Activated T-helper 1 cell treated with anti-CD3 and anti-CD28 coated beads, Interleukin-2, amount 50 U/mL, for 16 hours (primary cell): ENCODE data around the gene PODN.

Experiments used
- DNase-seq, 2 donors: peaks; one replicate each; pipeline ENCODE4 v3.0.0-alpha.2; 2020; ENCODE audit warnings: low read depth in 1 of 2, low spot score in 1 of 2

PODN gene

GRCh38 chr1:53112861-53113260 is 50.8 kb downstream of the PODN start:
- DNase-seq, result no peak

GRCh38 chr1:53114090-53114489 is 52.1 kb downstream of the PODN start:
- DNase-seq, result no peak

GRCh38 chr1:53114581-53115400 is 52.8 kb downstream of the PODN start:
- no peak for DNase-seq

GRCh38 chr1:53115403-53116306 is 53.6 kb downstream of the PODN start:
- no peak for DNase-seq

GRCh38 chr1:53116307-53116810 is 54.3 kb downstream of the PODN start:
- no peak for DNase-seq

- no peak for DNase-seq
These were observed 55.1 kb downstream of the PODN start for GRCh38 chr1:53116933-53117600.

- no peak for DNase-seq
These were observed 55.8 kb downstream of the PODN start for GRCh38 chr1:53117836-53118235.

- DNase-seq, result no peak
These were observed 58.6 kb downstream of the PODN start for GRCh38 chr1:53120659-53121058.

- no peak for DNase-seq
These were observed 59.5 kb downstream of the PODN start for GRCh38 chr1:53121319-53122172.

- no peak for DNase-seq
These were observed 60.3 kb downstream of the PODN start for GRCh38 chr1:53122201-53122885.

- no peak for DNase-seq
These were observed 61.0 kb downstream of the PODN start for GRCh38 chr1:53122961-53123413.

- no peak for DNase-seq
These were observed 61.6 kb downstream of the PODN start for GRCh38 chr1:53123453-53124140.

- DNase-seq, result no peak
These were observed 63.1 kb downstream of the PODN start for GRCh38 chr1:53125122-53125521.

GRCh38 chr1:53125623-53126360 is 63.8 kb downstream of the PODN start:
- no peak for DNase-seq

- DNase-seq, result no peak
These were observed 64.5 kb downstream of the PODN start for GRCh38 chr1:53126495-53126894.

GRCh38 chr1:53127546-53127945 is 65.5 kb downstream of the PODN start:
- no peak for DNase-seq

- no peak for DNase-seq
These were observed 66.4 kb downstream of the PODN start for GRCh38 chr1:53128401-53128800.

- DNase-seq, result no peak
These were observed 68.0 kb downstream of the PODN start for GRCh38 chr1:53129891-53130597.
